IMR-90 (cell line): ENCODE data around the gene PCDHGA5. TPM values are rescaled to one million over a fixed set of nuclear protein-coding genes. Genes with fewer than 3 reads are reported as not detected.
A peak's percentile ranks its signal among the peaks of the same experiment; 100 is the strongest.

Source experiments
- ATAC-seq: fragments of 200-7000 bp; cut with Tn5 transposase; 2 replicates; pipeline ENCODE4 v1.9.1; 2020; ENCODE audit warnings: low read depth, mild to moderate bottlenecking, moderate library complexity
- BruUV-seq: library from RNA; stranded (reverse); fragments of 400-500 nt; replicated peaks from 2 replicates; lab custom pipeline; 2021; lab: Mats Ljungman, UMichigan
- CTCF ChIA-PET: fragments of 300-600 bp; formaldehyde crosslinking; extraction: SDS; loops from one replicate; lab custom pipeline; 2021; ENCODE audit warnings: antibody characterized with exemption; lab: Yijun Ruan, JAX
- POLR2A ChIA-PET: fragments of 300-600 bp; sonication (Branson Sonifier 250); formaldehyde crosslinking; loops from one replicate; lab custom pipeline; 2022; ENCODE audit warnings: antibody characterized with exemption; ENCODE audit not compliant: unreplicated experiment; lab: Charles Lee
- DNase-seq: peaks from one replicate; pipeline ENCODE4 v3.0.0; 2013
- H2AFZ ChIP-seq: replicated peaks from 2 replicates; pipeline ENCODE3; 2013; ENCODE audit warnings: low read length, mild to moderate bottlenecking; ENCODE audit not compliant: poor library complexity
- H2AK5ac ChIP-seq: 2 replicates; pipeline ENCODE4 v1.6.1; 2013; ENCODE audit warnings: low read depth, low read length, inconsistent platforms
- H2AK9ac ChIP-seq: replicated peaks from 2 replicates; pipeline ENCODE3; 2013; ENCODE audit warnings: mild to moderate bottlenecking, low read depth, low read length, moderate library complexity; ENCODE audit not compliant: poor library complexity
- H2BK120ac ChIP-seq: 2 replicates; pipeline ENCODE4 v1.6.1; 2013; ENCODE audit warnings: low read depth, low read length, inconsistent platforms
- H2BK15ac ChIP-seq: 3 replicates; pipeline ENCODE4 v1.6.1; 2013; ENCODE audit warnings: low read depth, low read length, inconsistent platforms
- H2BK20ac ChIP-seq: 2 replicates; pipeline ENCODE4 v1.6.1; 2013; ENCODE audit warnings: low read depth, mild to moderate bottlenecking, inconsistent platforms, low read length, moderate library complexity
- H2BK5ac ChIP-seq: 2 replicates; pipeline ENCODE4 v1.6.1; 2013; ENCODE audit warnings: mild to moderate bottlenecking, low read depth, low read length, inconsistent platforms; ENCODE audit not compliant: poor library complexity, severe bottlenecking
- H3K14ac ChIP-seq: replicated peaks from 2 replicates; pipeline ENCODE4 v1.6.1; 2013; ENCODE audit warnings: low read depth, low read length, inconsistent platforms
- H3K18ac ChIP-seq: 2 replicates; pipeline ENCODE4 v1.6.1; 2013; ENCODE audit warnings: low read depth, low read length, control low read depth
- H3K23ac ChIP-seq: 2 replicates; pipeline ENCODE4 v1.6.1; 2013; ENCODE audit warnings: low read depth, low read length, inconsistent platforms
- H3K27ac ChIP-seq: 2 replicates; pipeline ENCODE4 v1.5.1; 2013; ENCODE audit warnings: mild to moderate bottlenecking, control low read depth, low read length; ENCODE audit not compliant: insufficient read depth
- H3K27me3 ChIP-seq: 2 replicates; pipeline ENCODE4 v1.6.1; 2013; ENCODE audit warnings: low read length; ENCODE audit not compliant: control insufficient read depth, insufficient read depth
- H3K36me3 ChIP-seq: 2 replicates; pipeline ENCODE4 v1.6.1; 2013; ENCODE audit warnings: low read length, mixed read lengths; ENCODE audit not compliant: control insufficient read depth, insufficient read depth
- H3K4ac ChIP-seq: 2 replicates; pipeline ENCODE4 v1.6.1; 2013; ENCODE audit warnings: low read depth, low read length, inconsistent platforms
- H3K4me1 ChIP-seq: 2 replicates; pipeline ENCODE4 v1.6.1; 2013; ENCODE audit warnings: low read length, mixed read lengths; ENCODE audit not compliant: control insufficient read depth, insufficient read depth
- H3K4me2 ChIP-seq: 2 replicates; pipeline ENCODE4 v1.6.1; 2013; ENCODE audit warnings: low read depth, mild to moderate bottlenecking, control low read depth, low read length, moderate library complexity
- H3K4me3 ChIP-seq: 2 replicates; pipeline ENCODE4 v1.5.1; 2013; ENCODE audit warnings: low read depth, mild to moderate bottlenecking, control low read depth, low read length, moderate library complexity; ENCODE audit not compliant: insufficient read depth
- H3K56ac ChIP-seq: 2 replicates; pipeline ENCODE4 v1.6.1; 2013; ENCODE audit warnings: low read length, inconsistent platforms; ENCODE audit not compliant: insufficient read depth; ENCODE audit errors: extremely low read depth
- H3K79me1 ChIP-seq, 2 experiments: 2 replicates each; pipeline ENCODE4 v1.6.1; 2013; ENCODE audit warnings: low read length in 2 of 2, inconsistent platforms in 1 of 2, low read depth in 1 of 2
- H3K9ac ChIP-seq: 2 replicates; pipeline ENCODE4 v1.6.1; 2013; ENCODE audit warnings: low read depth, low read length, control low read depth
- H3K9me1 ChIP-seq: 2 replicates; pipeline ENCODE4 v1.6.1; 2013; ENCODE audit warnings: low read length, inconsistent platforms; ENCODE audit not compliant: insufficient read depth
- H3K9me3 ChIP-seq: 2 replicates; pipeline ENCODE4 v1.6.1; 2013; ENCODE audit warnings: low read length; ENCODE audit not compliant: control insufficient read depth, insufficient read depth
- H4K20me1 ChIP-seq: 2 replicates; pipeline ENCODE4 v1.6.1; 2013; ENCODE audit warnings: low read length, inconsistent platforms; ENCODE audit not compliant: insufficient read depth
- H4K5ac ChIP-seq: 2 replicates; pipeline ENCODE4 v1.6.1; 2013; ENCODE audit warnings: mild to moderate bottlenecking, low read depth, low read length, control low read depth
- H4K8ac ChIP-seq, 2 experiments: 2 replicates each; pipeline ENCODE4 v1.6.1; 2013; ENCODE audit warnings: low read depth in 2 of 2, low read length in 2 of 2, control low read depth in 1 of 2, inconsistent platforms in 1 of 2
- H4K91ac ChIP-seq: 2 replicates; pipeline ENCODE4 v1.6.1; 2013; ENCODE audit warnings: low read depth, low read length, inconsistent platforms; ENCODE audit not compliant: insufficient read depth
- BHLHE40 ChIP-seq: fragments of 150-350 bp; IDR thresholded peaks from 2 replicates; pipeline ENCODE4 v1.6.1; 2016; ENCODE audit warnings: mild to moderate bottlenecking, low read depth, low read length
- CHD1 ChIP-seq: IDR thresholded peaks from 2 replicates; pipeline ENCODE4 v1.6.1; 2012; ENCODE audit warnings: low read depth, low read length, improper control_type of control experiment
- ELK1 ChIP-seq: fragments of 150-350 bp; IDR thresholded peaks from 2 replicates; pipeline ENCODE4 v1.6.1; 2016; ENCODE audit warnings: low read depth, mild to moderate bottlenecking, low read length, moderate library complexity, borderline replicate concordance
- FOS ChIP-seq: fragments of 150-350 bp; IDR thresholded peaks from 2 replicates; pipeline ENCODE4 v1.6.1; 2016; ENCODE audit warnings: low read depth, low read length
- MAZ ChIP-seq: IDR thresholded peaks from 2 replicates; pipeline ENCODE4 v1.6.1; 2012; ENCODE audit warnings: low read depth, mild to moderate bottlenecking, low read length, improper control_type of control experiment, moderate library complexity, borderline replicate concordance
- POLR2A ChIP-seq: IDR thresholded peaks from 2 replicates; pipeline ENCODE4 v1.6.1; 2012; ENCODE audit warnings: mild to moderate bottlenecking, low read depth, low read length
- RFX5 ChIP-seq: IDR thresholded peaks from 2 replicates; pipeline ENCODE4 v1.8.0; 2012; ENCODE audit warnings: low read depth, mild to moderate bottlenecking, low read length, moderate library complexity
- USF2 ChIP-seq: fragments of 150-350 bp; IDR thresholded peaks from 2 replicates; pipeline ENCODE4 v1.6.1; 2017; ENCODE audit warnings: mild to moderate bottlenecking, antibody characterized with exemption, low read length, low read depth
- WGBS, 2 experiments: methylation state at CpG; one replicate each; pipeline versions ENCODE4 v1.1.5 to v1.1.7; 2013; ENCODE audit warnings: missing lambda C conversion rate in 2 of 2; ENCODE audit not compliant: insufficient read length in 1 of 2; ENCODE audit errors: extremely low coverage in 2 of 2; 5-methylcytosine and 5-hydroxymethylcytosine counted together
- dilution Hi-C: fragments of 300-500 bp; cut with HindIII; formaldehyde crosslinking; loops from one replicate; pipeline ENCODE4 v1.14.3; 2018; ENCODE audit warnings: low sequenced_read_pairs; ENCODE audit not compliant: unreplicated experiment
- in situ Hi-C: fragments of 300-500 bp; cut with MboI; formaldehyde crosslinking; loops from 3 replicates; pipeline ENCODE4 v1.14.3; 2019; ENCODE audit warnings: low sequenced_read_pairs, inconsistent platforms, mixed read lengths
- intact Hi-C: fragments of 100-400 bp; cut with micrococcal nuclease; formaldehyde crosslinking; loops from 2 replicates; pipeline ENCODE4 v1.10.0; 2022
- polyA plus RNA-seq, 3 experiments: library from polyadenylated mRNA; depleted of rRNA; stranded (reverse); fragments of >200 nt; gene quantifications; 2 replicates each; pipeline ENCODE4 v1.2.3, GENCODE V29; 2012; ENCODE audit warnings: low replicate concordance in 1 of 3
- total RNA-seq: library from RNA; depleted of rRNA; stranded (reverse); fragments of >200 nt; gene quantifications from 2 replicates; pipeline ENCODE4 v1.2.3, GENCODE V29; 2012

The PCDHGA5 gene
- total and polyA plus RNA-seq, 2 of the 4 experiments (the other 2 are of a cell fraction): 1.3 to 2.0 TPM

- Histone ChIP-seq H3K23ac (no peak overlapping the region), H3K4me1 (no peaks in the 10 kb centered on the region), H3K4ac (no peak overlapping the region), H4K91ac (no peak overlapping the region), H3K27ac (no peak overlapping the region), H2BK120ac (no peak overlapping the region), H2BK15ac (no peak overlapping the region), H4K20me1 (no peaks in the 10 kb centered on the region), H4K5ac (no peak overlapping the region), H3K27me3 (no peaks in the 10 kb centered on the region), H2BK5ac (no peak overlapping the region), H2AK9ac (peak overlapping the region; percentile 26), H3K9me3 (peaks cover 46% of the 10 kb centered on the region), H3K9me1 (no peaks in the 10 kb centered on the region), H3K14ac (no peak overlapping the region), H4K8ac (no peak overlapping the region), H3K36me3 (peaks cover 18% of the 10 kb centered on the region), H3K18ac (no peak overlapping the region), H3K4me2 (peak overlapping the region; percentile 42; the same call in 1 of the 2 replicates), H2AFZ (peak overlapping the region; percentile 58), H3K4me3 (peak overlapping the region; percentile 13; the same call in 1 of the 2 replicates), H3K56ac (no peak overlapping the region), H3K9ac (no peak overlapping the region), H3K79me1 (peaks cover 13 to 22% of the 10 kb centered on the region in 2 experiments), H2AK5ac (no peak overlapping the region), H2BK20ac (no peak overlapping the region)
- 40% methylated on average over 39 of the region's 61 CpGs; no CpG with 5 or more reads in 1 of the 2 experiments for WGBS, 2 experiments
- dilution Hi-C loops (no loop called here), intact Hi-C loops (no loop called here), in situ Hi-C loops (no loop called here)
- CTCF ChIA-PET: no interaction called here
- POLR2A ChIA-PET: no interaction called here
- DNase-seq (no peak), ATAC-seq (no peak)
- no TSS peak for BruUV-seq
- no peak for TF ChIP-seq FOS
- no peak for TF ChIP-seq MAZ
- TF ChIP-seq ELK1: no peak
- TF ChIP-seq USF2: no peak
- TF ChIP-seq RFX5: no peak
- no peak for TF ChIP-seq CHD1
- no peak for TF ChIP-seq POLR2A
- no peak for TF ChIP-seq BHLHE40
These were observed 35.7 kb downstream of the PCDHGA5 start for GRCh38 chr5:141399555-141400258.
